Breast epithelium (tissue), 4 donors: ENCODE results near the gene MGST3. TPM values are rescaled to one million over a fixed set of nuclear protein-coding genes. Genes with fewer than 3 reads are reported as not detected.
"Not testable (repeated sequence)": the region's sequence is repeated elsewhere in the genome, so short reads cannot be mapped to it uniquely, and the experiment has no call there.

Source experiments
- DNase-seq, 2 donors: peaks; one replicate each; pipeline ENCODE4 v3.0.0-alpha.2; 2019; ENCODE audit warnings: low spot score in 2 of 2
- H3K27ac ChIP-seq, 2 donors: fragments of 200-600 bp; sonication (generic) in 1 of 2; one replicate each; pipeline ENCODE4 v1.5.1; 2016 to 2019; ENCODE audit warnings: mild to moderate bottlenecking in 1 of 2
- H3K27me3 ChIP-seq, 2 donors: fragments of 200-600 bp; sonication (generic) in 1 of 2; one replicate each; pipeline versions ENCODE4 v1.5.1 to v1.6.0; 2017 to 2019; ENCODE audit warnings: control low read depth in 1 of 2, mild to moderate bottlenecking in 1 of 2
- H3K36me3 ChIP-seq: fragments of 200-600 bp; one replicate; pipeline ENCODE4 v1.5.1; 2019
- H3K4me1 ChIP-seq, 2 donors: fragments of 200-600 bp; sonication (generic); one replicate each; pipeline ENCODE4 v1.5.1; 2016 to 2019; ENCODE audit warnings: control low read depth in 1 of 2
- H3K4me3 ChIP-seq, 3 donors: fragments of 200-600 bp; sonication (generic); 1 replicate in 2 of 3; 2 replicates in 1 of 3; pipeline ENCODE4 v1.5.1; 2016 to 2019; ENCODE audit warnings: mild to moderate bottlenecking in 3 of 3, moderate library complexity in 2 of 3
- H3K9me3 ChIP-seq, 2 donors: fragments of 200-600 bp; sonication (generic) in 1 of 2; one replicate each; pipeline ENCODE4 v1.5.1; 2016 to 2019; ENCODE audit warnings: control low read depth in 1 of 2
- POLR2A ChIP-seq: fragments of 450-650 bp; IDR thresholded peaks from one replicate; pipeline ENCODE4 v1.6.1; 2016; ENCODE audit warnings: antibody characterized with exemption, mild to moderate bottlenecking, moderate library complexity
- POLR2AphosphoS5 ChIP-seq, 3 donors: sonication (generic); formaldehyde crosslinking; IDR thresholded peaks; one replicate each; pipeline ENCODE4 v1.6.1; 2017; ENCODE audit warnings: antibody characterized with exemption in 3 of 3
- intact Hi-C: fragments of 100-400 bp; cut with DNase I; formaldehyde crosslinking; loops from one replicate; pipeline ENCODE4 v1.15.1; 2023; ENCODE audit warnings: low total_unique reads
- total RNA-seq, 3 donors: library from RNA; depleted of rRNA; stranded (reverse); fragments of >200 nt; gene quantifications; one replicate each; pipeline ENCODE4 v1.1.0, GENCODE V29; 2016
- TF ChIP-seq, protein P1 (sequence below), 3 donors: fragments of 450-650 bp; IDR thresholded peaks; one replicate each; pipeline ENCODE4 v1.5.1; 2016 to 2017; ENCODE audit warnings: antibody characterized with exemption in 3 of 3, mild to moderate bottlenecking in 3 of 3, moderate library complexity in 3 of 3

Gene MGST3
- total RNA-seq, 3 donors from 2014 or later: 140 to 318 (median 251) TPM

DNA sequence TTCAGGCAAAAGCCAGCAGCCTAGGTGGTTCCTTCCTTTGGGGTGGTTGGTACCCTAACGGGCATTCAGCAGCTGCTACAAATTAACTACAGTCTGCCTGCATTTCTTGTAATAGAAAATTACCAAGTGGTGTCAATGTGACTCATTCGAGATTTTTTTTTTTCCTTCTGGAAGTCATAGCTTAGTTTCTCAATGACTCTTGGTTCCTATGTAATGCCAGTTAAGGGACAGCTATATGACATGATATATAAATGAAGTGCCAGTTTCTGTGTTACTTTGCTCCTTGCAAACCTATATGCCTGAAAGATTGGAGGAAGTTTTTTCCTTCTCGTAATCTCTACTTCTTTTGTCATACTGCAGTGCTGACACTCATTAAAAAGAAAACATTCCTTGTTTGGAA lies 2.6 kb downstream of the MGST3 start:
- H3K4me3 ChIP-seq: no peak overlapping the region
- intact Hi-C loops: loop anchor here (10.0 kb wide), 1 partner anchor 131 kb away; the partner anchor contains the start of gene TMCO1

DNA sequence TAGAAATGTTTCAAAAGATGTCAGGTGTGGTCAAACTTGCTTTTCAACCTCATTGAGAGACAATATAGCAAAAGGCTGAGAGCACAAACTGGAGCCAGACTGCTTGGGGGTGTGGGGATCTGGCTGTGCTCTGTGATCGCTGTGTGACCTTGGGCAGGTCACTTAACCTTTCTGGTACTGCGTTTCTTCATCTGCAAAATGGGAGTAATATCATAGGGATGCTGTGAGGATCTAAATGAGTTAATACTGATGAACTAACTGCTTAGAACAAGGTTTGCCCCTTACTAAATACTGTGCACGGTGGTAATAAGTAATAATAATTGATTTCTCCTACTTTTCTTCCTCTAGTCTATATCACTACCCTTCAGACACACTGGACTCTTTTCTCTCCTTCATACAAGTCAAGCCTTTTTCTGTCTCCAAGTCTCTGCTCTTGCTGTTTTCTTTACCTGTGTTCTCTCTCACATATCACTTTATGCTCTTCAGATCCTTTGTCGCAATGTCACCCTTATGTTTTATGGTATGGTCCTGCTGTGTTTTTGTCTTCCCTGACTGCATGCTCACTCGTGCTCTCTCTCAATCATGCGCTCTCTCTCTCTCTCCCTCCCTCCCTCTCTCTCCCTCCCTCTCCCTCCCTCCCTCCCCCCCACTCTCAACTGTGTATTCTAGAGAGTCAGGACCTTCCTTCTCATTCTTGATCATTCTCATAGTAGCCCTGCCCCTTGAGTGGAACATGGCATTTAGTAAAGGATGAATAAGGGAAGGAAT lies 3.3 kb downstream of the MGST3 start:
- no peaks in the 10 kb centered on the region for H3K36me3 ChIP-seq
- H3K27ac ChIP-seq: peak overlapping the region in 1 of 2 donors; percentile 21
- intact Hi-C loops: loop anchor here (10.0 kb wide), 1 partner anchor 130 kb away; the partner anchor contains the start of gene TMCO1
- H3K4me3 ChIP-seq: no peak overlapping the region
- H3K27me3 ChIP-seq: no peaks in the 10 kb centered on the region
- DNase-seq: no peak
- peaks cover 0 to 8% of the 10 kb centered on the region in 2 donors for H3K4me1 ChIP-seq
- no peaks in the 10 kb centered on the region for H3K9me3 ChIP-seq
- TF ChIP-seq, protein P1, sequence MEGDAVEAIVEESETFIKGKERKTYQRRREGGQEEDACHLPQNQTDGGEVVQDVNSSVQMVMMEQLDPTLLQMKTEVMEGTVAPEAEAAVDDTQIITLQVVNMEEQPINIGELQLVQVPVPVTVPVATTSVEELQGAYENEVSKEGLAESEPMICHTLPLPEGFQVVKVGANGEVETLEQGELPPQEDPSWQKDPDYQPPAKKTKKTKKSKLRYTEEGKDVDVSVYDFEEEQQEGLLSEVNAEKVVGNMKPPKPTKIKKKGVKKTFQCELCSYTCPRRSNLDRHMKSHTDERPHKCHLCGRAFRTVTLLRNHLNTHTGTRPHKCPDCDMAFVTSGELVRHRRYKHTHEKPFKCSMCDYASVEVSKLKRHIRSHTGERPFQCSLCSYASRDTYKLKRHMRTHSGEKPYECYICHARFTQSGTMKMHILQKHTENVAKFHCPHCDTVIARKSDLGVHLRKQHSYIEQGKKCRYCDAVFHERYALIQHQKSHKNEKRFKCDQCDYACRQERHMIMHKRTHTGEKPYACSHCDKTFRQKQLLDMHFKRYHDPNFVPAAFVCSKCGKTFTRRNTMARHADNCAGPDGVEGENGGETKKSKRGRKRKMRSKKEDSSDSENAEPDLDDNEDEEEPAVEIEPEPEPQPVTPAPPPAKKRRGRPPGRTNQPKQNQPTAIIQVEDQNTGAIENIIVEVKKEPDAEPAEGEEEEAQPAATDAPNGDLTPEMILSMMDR (IDR thresholded peaks at IDR 0.05): no peak
- TF ChIP-seq POLR2AphosphoS5 (IDR thresholded peaks at IDR 0.05): no peak

More for the DNA sequence above, 2.6 kb downstream of the MGST3 start:
- Histone ChIP-seq H3K27me3 (no peaks in the 10 kb centered on the region), H3K4me1 (peaks cover 0 to 8% of the 10 kb centered on the region in 2 donors), H3K27ac (no peak overlapping the region), H3K9me3 (no peaks in the 10 kb centered on the region), H3K36me3 (no peaks in the 10 kb centered on the region)
- TF ChIP-seq POLR2A (no peak), POLR2AphosphoS5 (IDR thresholded peaks at IDR 0.05) (no peak)
- TF ChIP-seq, protein P1 (IDR thresholded peaks at IDR 0.05): no peak
- DNase-seq: no peak

DNA sequence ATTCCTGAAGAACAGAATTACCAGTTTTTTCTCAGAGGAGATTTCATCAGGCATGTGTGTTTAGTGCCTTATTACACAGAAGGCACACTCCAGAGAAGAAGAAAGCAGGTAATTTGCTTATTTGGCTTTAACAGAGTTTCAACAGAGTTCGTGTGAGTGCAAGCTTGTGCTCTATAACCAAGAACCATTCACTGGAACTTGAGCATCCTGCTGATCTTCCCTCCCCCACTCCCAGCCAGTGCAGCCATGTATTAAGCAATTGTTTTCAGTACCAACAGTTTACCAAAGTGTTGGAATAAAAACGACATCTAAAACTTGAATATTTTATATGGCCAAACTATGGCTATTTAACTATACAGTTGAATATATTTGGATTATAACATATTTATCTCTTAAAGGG lies 4.3 kb downstream of the MGST3 start:
- Histone ChIP-seq H3K27ac (peak overlapping the region in 1 of 2 donors; percentile 33), H3K27me3 (no peaks in the 10 kb centered on the region), H3K36me3 (no peaks in the 10 kb centered on the region), H3K4me3 (no peak overlapping the region), H3K4me1 (peaks cover 0 to 8% of the 10 kb centered on the region in 2 donors), H3K9me3 (no peaks in the 10 kb centered on the region)
- TF ChIP-seq, protein P1 (IDR thresholded peaks at IDR 0.05): no peak
- TF ChIP-seq POLR2AphosphoS5 (IDR thresholded peaks at IDR 0.05) (no peak), POLR2A (no peak)
- intact Hi-C loops: loop anchor here (10.0 kb wide), 1 partner anchor 129 kb away; the partner anchor contains the start of gene TMCO1
- no peak for DNase-seq

DNA sequence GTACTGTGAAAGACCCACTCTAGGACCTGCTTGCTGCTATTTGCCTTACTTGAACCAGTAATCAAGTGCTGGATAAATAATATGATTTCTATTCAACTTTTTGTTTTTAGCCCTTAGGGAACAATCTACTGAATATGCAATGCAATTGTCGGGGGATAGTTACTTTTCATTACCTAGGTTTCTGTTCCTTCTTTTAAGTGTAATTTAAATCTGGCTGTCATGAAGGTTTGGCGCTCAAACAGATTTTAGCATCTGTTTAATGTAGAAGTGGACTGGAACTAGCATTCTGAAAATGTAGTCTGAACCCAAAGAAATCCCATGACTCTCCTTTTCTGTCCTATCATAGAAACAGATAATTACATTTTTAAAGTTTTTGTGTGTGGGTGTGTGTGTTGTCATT lies 4.8 kb downstream of the MGST3 start:
- Histone ChIP-seq H3K27me3 (no peaks in the 10 kb centered on the region), H3K9me3 (no peaks in the 10 kb centered on the region), H3K36me3 (no peaks in the 10 kb centered on the region), H3K4me3 (no peak overlapping the region), H3K4me1 (peaks cover 0 to 8% of the 10 kb centered on the region in 2 donors), H3K27ac (peak overlapping the region in 1 of 2 donors; percentile 33)
- DNase-seq: no peak
- intact Hi-C loops: loop anchor here (10.0 kb wide), 1 partner anchor 129 kb away; the partner anchor contains the start of gene TMCO1
- TF ChIP-seq POLR2A: no peak
- TF ChIP-seq POLR2AphosphoS5 (IDR thresholded peaks at IDR 0.05): no peak
- TF ChIP-seq, protein P1 (IDR thresholded peaks at IDR 0.05): no peak

DNA sequence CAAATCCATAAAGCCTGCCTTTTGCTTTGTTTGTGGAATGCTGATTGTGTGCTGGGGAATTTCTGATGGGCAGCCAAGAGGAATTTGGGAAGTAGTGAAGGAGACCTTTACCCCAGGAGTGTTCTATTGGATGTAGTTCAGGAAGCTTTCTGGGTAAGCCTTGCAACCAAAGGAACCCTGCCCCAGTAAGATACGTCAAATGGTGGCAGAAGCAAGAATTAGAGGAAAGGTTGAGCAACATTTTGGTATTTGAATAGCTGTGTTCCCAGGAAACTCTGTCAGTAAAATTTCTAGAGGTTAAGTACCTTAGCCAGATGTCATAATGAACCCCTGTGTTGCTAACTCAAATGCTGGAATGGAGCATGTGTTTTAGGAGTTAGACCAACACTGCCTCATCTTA lies 6.4 kb downstream of the MGST3 start:
- H3K4me3 ChIP-seq: peak overlapping the region in 1 of 3 donors; percentile 5
- H3K9me3 ChIP-seq: no peaks in the 10 kb centered on the region
- no peaks in the 10 kb centered on the region for H3K36me3 ChIP-seq
- H3K27ac ChIP-seq: peak overlapping the region; percentile 24 to 85
- peaks cover 0 to 6% of the 10 kb centered on the region in 2 donors for H3K4me1 ChIP-seq
- TF ChIP-seq, protein P1 (IDR thresholded peaks at IDR 0.05): no peak
- TF ChIP-seq POLR2AphosphoS5 (IDR thresholded peaks at IDR 0.05) (no peak), POLR2A (no peak)
- no peaks in the 10 kb centered on the region for H3K27me3 ChIP-seq
- intact Hi-C loops: loop anchor here (10.0 kb wide), 1 partner anchor 127 kb away; the partner anchor contains the start of gene TMCO1
- DNase-seq: no peak

DNA sequence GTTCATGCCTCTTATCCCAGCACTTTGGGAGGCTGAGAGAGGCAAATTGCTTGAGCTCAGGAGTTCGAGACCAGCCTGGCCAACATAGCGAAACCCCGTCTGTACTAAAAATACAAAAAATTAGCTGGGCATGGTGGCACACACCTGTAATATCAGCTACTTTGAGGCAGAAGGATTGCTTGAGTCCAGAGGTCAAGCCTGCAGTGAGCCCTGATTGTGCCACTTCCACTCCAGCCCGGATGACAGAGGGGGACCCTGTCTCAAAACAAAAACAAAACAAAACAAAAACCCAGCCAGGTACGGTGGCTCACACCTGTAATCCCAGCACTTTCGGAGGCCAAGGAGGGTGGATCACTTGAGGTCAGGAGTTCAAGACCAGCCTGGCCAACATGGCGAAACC lies 7.2 kb downstream of the MGST3 start:
- H3K9me3 ChIP-seq, H3K27me3 ChIP-seq, DNase-seq, H3K4me1 ChIP-seq, H3K36me3 ChIP-seq, H3K4me3 ChIP-seq: not testable (repeated sequence)
- peak overlapping the region; percentile 16 to 85 for H3K27ac ChIP-seq
- intact Hi-C loops: loop anchor here (10.0 kb wide), 1 partner anchor 127 kb away; the partner anchor contains the start of gene TMCO1
